Measurements from ENCODE around the gene AVPI1. TPM values are rescaled to one million over a fixed set of nuclear protein-coding genes. Genes with fewer than 3 reads are reported as not detected.

The AVPI1 gene, protein sequence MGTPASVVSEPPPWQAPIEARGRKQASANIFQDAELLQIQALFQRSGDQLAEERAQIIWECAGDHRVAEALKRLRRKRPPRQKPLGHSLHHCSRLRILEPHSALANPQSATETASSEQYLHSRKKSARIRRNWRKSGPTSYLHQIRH
- 1 to 10 TPM; 3.7 to 8.6 (median 4.3) TPM for polyA plus RNA-seq (ENCODE audit: insufficient read length in 3 of 3)
- long read RNA-seq, donor 1 = 0 reads
- long read RNA-seq, donor 2, partial matches to known transcripts = 0 of 3 reads
- long read RNA-seq, donor 2, other reads (novel, unspliced or antisense) = 0 of 3 reads
- long read RNA-seq, donor 3, transcript AVPI1-201 (3 exons, 1,457 nt) = major isoform, 6 of 6 reads
- long read RNA-seq, donor 3, partial matches to known transcripts = 0 of 6 reads
- long read RNA-seq, donor 3, other reads (novel, unspliced or antisense) = 0 of 6 reads
- long read RNA-seq, donor 4, partial matches to known transcripts = 0 of 23 reads
- long read RNA-seq, donor 4, other reads (novel, unspliced or antisense) = 19 of 23 reads
- long read RNA-seq, donor 5 = 0 reads
- long read RNA-seq, donor 6, partial matches to known transcripts = 0 of 4 reads
- long read RNA-seq, donor 6, other reads (novel, unspliced or antisense) = 0 of 4 reads
- long read RNA-seq, donor 7 = 0 reads
- long read RNA-seq, donor 8, transcript AVPI1-201 (3 exons, 1,457 nt) = major isoform, 8 of 8 reads
- long read RNA-seq, donor 8, partial matches to known transcripts = 0 of 8 reads
- long read RNA-seq, donor 8, other reads (novel, unspliced or antisense) = 0 of 8 reads
- long read RNA-seq, donor 9 = 0 reads
- long read RNA-seq, donor 10, partial matches to known transcripts = 7 of 8 reads
- long read RNA-seq, donor 10, other reads (novel, unspliced or antisense) = 0 of 8 reads
- long read RNA-seq, donor 11, partial matches to known transcripts = 0 of 3 reads
- long read RNA-seq, donor 11, other reads (novel, unspliced or antisense) = 0 of 3 reads
- long read RNA-seq, donor 12 = 0 reads
- long read RNA-seq, donor 13 = 0 reads
- long read RNA-seq, donor 14, partial matches to known transcripts = 0 of 2 reads
- long read RNA-seq, donor 14, other reads (novel, unspliced or antisense) = 0 of 2 reads
- long read RNA-seq, donor 15 = 0 reads
- long read RNA-seq, donor 16, transcript AVPI1-201 (3 exons, 1,457 nt) = major isoform, 13 of 13 reads
- long read RNA-seq, donor 16, partial matches to known transcripts = 0 of 13 reads
- long read RNA-seq, donor 16, other reads (novel, unspliced or antisense) = 0 of 13 reads

DNA sequence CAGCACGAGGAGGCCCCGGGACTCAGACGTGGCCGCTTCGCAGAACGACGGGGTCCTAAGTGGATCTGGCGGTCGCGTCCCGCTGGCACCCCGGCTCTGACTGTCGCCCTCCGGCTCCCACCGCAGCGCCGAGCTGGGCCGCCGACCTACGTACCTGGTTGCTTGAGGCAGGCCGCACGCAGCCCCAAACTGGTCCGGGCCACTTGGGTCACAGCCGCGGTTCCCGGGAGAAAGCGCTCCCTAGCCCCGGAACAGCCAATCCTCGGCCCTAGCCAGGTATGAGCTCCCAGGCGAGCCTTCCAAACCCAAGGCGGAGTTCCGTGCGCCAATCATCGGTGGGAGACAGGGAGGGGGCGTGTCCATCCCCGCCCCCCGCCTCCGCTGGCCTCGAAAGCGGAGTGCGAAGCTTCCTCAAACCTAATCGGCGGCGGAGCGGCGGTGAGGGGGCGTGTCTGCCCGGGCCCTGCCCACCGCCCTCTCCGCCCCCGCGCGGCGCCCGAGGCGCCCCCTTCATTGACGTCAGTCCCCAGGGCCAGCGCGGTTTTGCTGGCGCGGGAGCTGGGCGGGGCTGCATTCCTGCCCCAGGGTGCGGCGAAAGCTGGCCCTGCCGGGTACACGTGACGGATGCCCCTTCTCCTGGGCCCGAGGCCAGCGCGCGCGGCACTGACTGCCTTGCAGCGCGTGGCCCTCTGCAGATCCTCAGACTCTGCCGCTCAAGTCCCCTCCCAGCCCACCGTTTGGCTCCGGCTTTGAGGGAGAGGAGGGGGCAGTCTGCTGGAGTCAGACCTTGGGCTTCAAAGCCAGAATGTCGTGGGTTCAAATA lies at the start of gene AVPI1:
AVPI1 (minus strand) TSS at position 280 of the 823 bp plus-strand sequence. CDS start 7,336 bp downstream, outside the sequence.
- DNase-seq (ENCODE audit: extremely low read depth in 1 of 11, low read depth in 9 of 11, low spot score in 4 of 11) = peak; percentile 83 to 96 (median 93)

DNA sequence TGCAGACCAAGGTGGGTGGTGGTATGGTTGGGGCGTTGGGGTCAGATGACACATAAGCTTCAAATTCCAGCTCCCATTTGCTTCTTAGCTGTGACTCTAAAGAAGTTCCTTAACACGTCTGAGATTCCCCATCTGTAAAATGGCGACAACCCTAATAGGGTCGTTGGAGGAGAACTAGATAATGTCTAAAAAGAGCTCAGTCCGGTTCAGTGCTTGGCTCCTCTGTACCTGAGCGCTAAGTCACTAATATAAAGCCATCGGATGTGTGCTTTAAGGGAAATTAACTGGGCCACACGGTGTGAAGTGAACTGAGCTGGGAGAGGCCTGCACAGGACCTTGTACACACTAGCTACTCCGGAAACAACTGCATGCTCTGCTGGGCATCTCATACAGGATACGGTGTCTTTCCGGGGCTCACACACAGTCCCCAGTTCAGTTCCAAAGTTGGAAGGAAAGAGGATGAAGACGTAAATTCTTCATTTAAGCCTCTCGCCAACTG lies 49.4 kb upstream of the AVPI1 start:
- no peak for DNase-seq (ENCODE audit: extremely low read depth in 1 of 11, low read depth in 9 of 11, low spot score in 4 of 11)

DNA sequence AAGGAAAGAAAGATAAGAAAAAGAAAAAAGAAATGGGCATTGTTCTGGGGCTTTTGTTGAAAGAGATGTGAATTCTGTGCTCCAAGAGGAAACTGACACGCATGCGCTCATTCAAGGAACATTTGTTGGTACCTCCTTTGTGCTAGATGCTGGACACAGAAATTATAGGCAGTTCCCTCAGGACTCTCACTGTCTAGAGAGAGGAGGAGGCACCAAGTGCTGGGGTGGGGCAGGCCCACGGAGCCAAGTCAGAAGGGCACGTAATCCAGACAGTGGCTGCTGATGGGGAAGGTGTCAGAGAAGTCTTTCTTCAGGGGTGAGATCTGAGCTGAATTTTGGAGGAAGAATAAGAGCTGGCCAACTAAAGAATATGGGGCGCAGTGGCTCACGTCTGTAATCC lies 47.0 kb upstream of the AVPI1 start:
- DNase-seq (ENCODE audit: extremely low read depth in 1 of 11, low read depth in 9 of 11, low spot score in 4 of 11) = no peak

DNA sequence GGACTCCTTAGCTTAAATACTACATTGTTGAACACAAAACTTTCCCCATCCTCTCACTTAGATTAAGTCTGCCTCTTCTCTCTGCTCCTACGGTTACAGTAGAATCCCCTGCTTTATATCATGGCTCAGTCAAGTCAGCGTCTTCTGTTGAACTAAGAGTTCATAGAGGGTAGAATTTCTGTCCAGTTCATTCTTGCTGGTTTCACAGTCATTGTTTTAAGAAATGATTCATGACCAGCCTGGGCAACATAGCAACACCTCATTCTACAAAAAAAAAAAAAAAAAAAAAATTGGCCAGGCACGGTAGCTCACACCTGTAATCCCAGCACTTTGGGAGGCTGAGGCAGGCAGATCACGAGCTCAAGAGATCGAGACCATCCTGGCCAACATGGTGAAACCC lies 46.2 kb upstream of the AVPI1 start:
- no peak for DNase-seq (ENCODE audit: extremely low read depth in 1 of 11, low read depth in 9 of 11, low spot score in 4 of 11)

DNA sequence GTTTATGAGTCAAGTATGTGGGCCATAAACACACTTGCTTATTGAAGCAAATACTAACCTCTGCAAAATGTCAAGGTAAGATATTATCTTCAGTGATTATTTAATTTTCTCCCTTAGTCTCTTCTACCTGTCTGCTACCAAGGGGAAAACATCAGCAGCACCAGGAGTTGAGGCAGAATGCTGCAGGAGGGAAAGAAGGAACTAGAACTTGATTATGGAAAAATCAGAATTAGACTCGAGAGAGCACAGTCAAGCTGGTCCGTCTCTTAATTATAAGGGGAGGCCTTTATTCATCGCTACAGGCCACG lies 45.0 kb upstream of the AVPI1 start:
- DNase-seq (ENCODE audit: extremely low read depth in 1 of 11, low read depth in 9 of 11, low spot score in 4 of 11) = no peak

DNA sequence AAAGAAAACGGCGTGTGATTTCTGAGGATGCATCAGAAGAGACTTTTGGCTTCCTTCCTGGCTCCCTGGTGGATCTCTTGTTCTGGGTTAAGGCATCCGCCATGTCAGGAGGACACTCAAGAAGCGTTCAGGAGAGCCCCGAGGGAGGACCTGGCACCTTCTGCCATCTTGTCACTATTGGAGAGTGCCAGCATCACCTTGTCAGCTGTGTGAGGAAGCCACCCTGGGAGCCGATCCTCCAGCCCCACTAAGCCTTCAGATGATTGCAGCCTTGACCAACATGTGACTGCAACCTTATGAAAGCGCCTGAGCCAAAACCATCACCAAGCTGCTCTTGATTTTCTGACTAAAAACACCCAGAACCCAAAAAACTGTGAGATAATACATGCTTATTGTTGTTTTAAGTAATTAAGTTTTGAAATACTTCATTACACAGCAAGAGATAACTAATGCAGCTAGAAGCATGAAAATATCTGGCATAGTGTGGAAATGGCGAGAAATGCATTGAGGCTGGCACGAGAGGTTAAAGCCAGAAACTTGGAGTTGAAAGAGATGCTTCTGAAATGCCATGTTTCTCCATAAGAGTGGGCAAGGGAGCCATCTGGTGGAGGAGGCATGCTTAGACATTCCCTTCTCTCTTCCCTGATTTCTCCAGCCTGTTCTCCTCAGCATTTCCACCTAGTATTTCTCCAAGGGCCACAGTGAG lies 44.5 kb upstream of the AVPI1 start:
- peak in 8 of 11 donors; percentile 49 to 77 (median 64) for DNase-seq (ENCODE audit: extremely low read depth in 1 of 11, low read depth in 9 of 11, low spot score in 4 of 11)

DNA sequence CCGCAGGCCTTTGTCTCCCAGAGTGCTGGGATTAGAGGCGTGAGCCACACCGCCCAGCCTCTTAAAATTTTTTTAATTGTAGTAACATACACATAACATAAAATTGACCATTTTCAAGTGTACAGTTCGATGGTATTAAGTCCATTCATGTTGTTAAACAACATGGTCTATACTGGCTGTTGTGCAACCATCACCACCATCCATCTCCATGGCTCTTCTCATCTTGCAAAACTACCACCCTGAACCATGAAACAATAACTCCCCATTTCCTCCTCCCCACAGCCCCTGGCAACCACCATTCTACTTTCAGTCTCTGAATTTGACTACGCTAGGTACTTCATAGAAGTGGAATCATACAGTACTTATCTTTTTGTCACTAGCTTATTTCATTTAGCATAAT lies 42.0 kb upstream of the AVPI1 start:
- DNase-seq (ENCODE audit: extremely low read depth in 1 of 11, low read depth in 9 of 11, low spot score in 4 of 11) = no peak

DNA sequence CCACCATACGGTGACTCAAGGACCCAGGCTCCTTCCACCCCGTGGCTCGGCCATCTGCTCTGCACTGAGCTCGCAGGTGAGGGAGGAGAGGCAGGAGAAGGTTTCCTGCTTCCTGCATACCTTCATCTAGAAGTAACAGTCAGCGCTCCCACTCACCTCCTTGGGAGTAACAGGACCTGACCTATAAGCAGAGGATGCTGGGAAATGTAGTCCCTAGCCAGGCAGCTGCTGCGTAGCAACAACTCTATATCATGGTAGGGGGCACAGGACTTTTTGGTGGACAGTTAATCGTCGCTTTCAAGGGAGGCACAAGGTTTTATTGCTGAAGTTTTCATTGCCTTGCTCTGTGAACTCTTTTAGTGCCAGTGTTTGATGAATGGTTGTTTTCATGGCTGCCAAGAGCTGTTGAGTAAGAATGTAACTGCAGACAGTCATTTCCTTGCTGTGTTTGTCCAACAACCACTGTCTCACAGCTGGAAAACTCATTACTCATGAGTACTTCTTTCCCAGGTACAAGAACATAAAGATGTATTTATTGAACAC lies 39.7 kb upstream of the AVPI1 start:
- DNase-seq (ENCODE audit: extremely low read depth in 1 of 11, low read depth in 9 of 11, low spot score in 4 of 11) = peak in 7 of 11 donors; percentile 43 to 77 (median 62)

DNA sequence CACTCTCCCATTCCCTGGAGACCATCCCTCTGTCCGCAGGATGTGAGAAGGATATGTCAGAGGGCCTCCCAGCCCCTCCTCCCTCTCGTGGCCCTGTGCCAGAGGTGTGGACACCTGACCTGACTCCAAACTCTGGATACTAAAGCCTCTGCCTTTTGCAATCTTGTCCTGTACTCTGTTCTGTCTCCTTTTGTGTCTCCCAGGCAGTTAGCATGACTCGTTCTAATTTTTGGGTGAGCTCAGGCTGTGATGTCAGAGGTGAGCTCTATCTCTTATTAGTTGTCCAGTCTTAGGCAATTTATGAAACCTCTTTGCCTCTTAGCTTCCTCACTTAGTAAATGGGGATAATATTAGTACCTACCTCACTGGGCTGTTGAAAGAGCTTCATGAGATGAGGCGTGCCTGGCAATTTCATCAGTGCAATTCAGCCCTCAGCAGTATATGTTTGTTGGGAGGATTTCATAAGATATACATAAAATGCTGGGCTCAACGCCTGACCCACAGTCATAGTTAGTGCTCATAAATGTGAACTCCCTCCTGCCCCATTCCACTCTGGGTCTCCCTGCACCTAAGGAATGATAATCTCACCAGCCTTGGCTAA lies 37.4 kb upstream of the AVPI1 start:
- DNase-seq (ENCODE audit: extremely low read depth in 1 of 11, low read depth in 9 of 11, low spot score in 4 of 11) = no peak

DNA sequence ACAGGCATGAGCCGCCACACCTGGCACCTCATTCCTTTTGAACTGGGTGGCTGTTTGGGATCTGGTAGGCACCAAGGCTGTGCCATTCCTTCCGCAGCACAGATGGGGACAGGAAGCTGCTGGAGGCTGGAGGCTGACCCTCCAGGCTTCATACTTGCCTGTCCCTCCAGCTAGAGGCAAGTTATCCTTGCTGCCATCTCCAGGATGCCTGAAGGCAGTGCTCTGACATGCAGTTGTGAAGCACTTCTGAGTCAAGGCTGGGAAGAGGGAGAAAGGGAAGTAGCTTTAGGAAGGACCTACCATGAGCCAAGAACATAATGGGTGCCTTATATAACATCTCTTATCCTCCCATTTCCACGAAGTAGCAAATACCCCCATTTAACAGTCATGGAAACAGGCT lies 36.0 kb upstream of the AVPI1 start:
- DNase-seq (ENCODE audit: extremely low read depth in 1 of 11, low read depth in 9 of 11, low spot score in 4 of 11) = no peak

DNA sequence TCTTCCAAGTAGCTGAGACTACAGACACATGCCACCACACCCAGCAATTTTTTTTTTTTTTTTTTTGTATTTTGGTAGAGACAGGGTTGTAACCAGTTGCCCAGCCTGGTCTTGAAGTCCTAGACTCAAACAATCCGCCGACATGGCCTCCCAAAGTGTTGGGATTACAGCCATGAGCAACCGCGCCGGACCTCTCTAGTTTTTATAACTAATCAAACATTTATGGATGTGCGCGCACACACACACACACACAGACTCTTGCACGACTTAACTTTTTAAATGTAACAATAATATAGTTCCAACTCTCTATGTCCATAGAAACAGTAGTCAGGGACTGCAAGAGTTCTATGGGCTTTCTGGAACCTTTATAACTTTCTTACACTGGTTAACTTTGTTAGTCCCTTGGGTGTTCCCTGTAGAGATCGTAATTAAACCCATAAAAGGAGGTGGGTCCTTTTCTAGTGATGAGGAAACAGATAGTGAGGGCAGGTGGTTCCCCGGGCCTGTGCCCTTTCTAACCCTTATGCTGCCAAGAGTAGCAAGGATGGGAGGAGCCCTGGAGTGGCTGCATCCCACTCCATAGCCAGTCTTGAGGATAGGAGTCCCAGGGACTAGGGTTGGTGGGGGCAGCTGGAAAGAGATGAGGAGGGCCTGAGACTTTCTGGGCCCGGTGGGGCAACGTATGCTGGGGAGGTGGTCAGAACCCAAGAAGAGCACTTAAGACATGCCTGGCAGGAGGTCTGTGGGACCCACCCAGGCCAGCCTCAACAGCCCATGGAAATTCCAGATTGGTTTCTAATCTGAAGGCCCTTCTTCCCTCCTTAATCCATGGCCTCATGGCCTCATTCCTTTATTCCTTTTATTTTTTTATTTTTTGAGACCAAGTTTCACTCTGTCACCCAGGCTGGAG lies 35.1 kb upstream of the AVPI1 start:
- DNase-seq (ENCODE audit: extremely low read depth in 1 of 11, low read depth in 9 of 11, low spot score in 4 of 11) = no peak

DNA sequence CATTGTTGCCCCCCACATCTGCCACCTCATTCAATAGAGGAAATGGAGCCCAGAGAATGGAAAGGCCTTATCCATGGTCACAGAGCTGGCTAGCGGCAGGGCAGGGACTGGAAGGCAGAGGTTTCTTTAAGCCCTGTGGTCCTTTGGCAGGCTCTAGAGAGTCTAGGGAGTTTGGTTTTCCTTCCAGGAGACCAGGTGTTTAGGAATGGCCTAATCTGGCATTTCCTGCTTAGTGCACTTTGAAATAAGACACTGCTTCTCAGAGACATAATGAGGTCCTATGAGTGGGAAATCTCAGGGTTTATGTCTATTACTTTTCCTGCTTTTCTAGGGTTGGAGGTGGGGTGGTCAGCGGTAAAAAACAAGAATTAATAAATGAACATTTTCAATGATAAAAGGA lies 32.6 kb upstream of the AVPI1 start:
- no peak for DNase-seq (ENCODE audit: extremely low read depth in 1 of 11, low read depth in 9 of 11, low spot score in 4 of 11)

DNA sequence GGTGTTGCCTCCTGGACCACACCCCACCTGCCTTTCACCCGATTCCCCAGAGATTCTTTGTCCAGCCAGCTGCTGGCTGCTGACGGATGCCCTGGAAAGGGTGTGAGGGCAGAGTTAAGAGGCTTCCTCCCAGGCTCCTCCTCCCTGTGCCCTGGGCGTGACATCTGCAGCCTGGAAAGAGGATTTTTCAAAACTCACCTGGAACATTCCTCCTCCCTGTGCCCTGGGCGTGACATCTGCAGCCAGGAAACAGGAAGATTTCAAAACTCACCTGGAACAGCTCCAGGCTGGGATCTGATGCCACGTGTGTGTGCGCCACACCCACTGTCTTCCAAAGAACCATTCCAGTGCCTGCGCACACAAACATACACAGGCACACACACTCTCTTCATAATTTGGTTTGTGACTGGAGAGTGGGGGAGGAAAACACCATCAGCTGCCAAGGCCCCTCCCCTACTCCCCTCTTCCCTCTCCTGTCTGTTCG lies 31.7 kb upstream of the AVPI1 start:
- DNase-seq (ENCODE audit: extremely low read depth in 1 of 11, low read depth in 9 of 11, low spot score in 4 of 11) = no peak

DNA sequence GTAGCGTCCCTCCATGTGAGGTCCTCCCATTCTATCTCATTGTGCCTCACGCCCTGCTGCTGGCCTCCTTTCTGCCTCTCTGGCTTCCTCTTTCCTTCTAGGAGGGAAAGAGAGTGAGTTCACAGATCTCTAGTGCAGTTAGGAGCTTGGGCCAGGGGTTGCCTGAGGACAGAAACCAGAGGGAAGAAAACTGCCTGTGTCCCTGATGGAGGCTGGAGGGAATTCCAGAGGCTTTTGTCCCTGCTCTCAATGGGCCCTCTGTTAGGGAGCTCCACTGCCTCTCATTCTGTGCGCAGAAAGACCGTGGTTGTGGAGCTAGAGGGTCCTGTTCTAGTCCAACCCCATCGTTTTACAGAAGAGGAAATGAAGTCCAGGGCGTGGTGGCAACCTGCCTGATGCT lies 31.1 kb upstream of the AVPI1 start:
- DNase-seq (ENCODE audit: extremely low read depth in 1 of 11, low read depth in 9 of 11, low spot score in 4 of 11) = no peak

DNA sequence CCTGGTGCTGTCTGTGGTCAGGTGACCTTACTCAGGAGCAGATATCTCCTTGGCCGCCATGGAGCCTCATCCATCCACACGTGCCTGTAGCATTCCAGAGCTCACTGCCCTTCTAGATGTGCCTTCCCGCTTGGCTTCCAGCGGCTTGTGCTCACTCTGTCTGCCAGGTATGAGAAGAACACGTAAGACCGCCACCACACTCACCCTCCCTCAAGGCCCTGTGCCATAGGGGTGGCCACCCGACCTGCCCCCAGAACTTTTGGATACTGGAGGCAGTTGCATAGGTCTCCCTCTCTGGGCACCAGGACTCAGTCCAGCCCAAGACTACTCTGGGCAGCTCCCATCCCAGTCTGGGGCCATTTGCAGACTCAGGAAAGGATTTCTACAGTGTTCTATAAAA lies 30.6 kb upstream of the AVPI1 start:
- DNase-seq (ENCODE audit: extremely low read depth in 1 of 11, low read depth in 9 of 11, low spot score in 4 of 11) = no peak

DNA sequence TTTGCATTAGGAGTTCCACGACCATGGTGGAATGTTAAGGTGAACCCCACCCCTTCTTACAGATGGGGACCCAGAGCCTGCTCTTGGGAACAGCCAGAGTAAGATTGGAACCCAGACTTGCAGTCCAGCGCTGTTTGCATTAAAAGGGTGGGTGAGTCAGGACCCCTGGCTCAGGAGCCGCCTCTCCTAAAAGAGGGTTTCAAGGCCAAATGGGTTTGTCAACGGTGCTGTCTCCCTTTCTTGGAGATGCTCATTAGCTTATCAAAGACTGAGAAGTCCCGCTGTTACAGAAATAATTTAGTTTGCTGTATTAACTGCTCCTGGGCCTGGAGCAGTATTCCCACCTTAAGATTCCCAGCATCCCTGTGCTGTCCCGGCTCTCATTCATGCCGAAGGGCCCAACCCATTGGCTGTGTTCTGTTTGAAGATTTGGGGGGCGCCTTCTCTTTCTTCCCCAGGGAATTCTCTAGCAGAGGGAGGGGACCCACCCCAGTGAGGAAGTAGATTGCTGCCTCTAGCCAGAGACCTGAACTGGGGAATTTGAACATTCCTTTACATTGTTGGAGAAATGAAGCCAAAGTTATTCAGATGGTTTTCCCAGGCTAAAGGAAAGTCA lies 28.3 kb upstream of the AVPI1 start:
- no peak for DNase-seq (ENCODE audit: extremely low read depth in 1 of 11, low read depth in 9 of 11, low spot score in 4 of 11)
